Astrocyte of the cerebellum (primary cell): Measurements from ENCODE around the gene MRI1.

Source experiments
- DNase-seq: peaks from one replicate; pipeline ENCODE4 v3.0.0-alpha.2; 2011; ENCODE audit warnings: low read depth
- H3K4me3 ChIP-seq: 2 replicates; pipeline ENCODE4 v1.5.1; 2011; ENCODE audit warnings: mild to moderate bottlenecking, low read depth, low read length, moderate library complexity
- CTCF ChIP-seq: IDR thresholded peaks from 2 replicates; pipeline ENCODE4 v1.5.1; 2012; ENCODE audit warnings: low read length, low read depth, moderate library complexity, mild to moderate bottlenecking; ENCODE audit errors: missing control alignments
- in situ Hi-C: cut with HindIII; loops from 2 replicates; pipeline ENCODE4 v1.10.0; 2017; ENCODE audit warnings: low sequenced_read_pairs

The MRI1 gene

GRCh38 chr19:13807421-13808021, 43.2 kb downstream of the MRI1 start:
- no peak overlapping the region for H3K4me3 ChIP-seq
- TF ChIP-seq CTCF = no peak
- in situ Hi-C loops = no loop called here
- no peak for DNase-seq

GRCh38 chr19:13808856-13809255, 44.5 kb downstream of the MRI1 start:
- H3K4me3 ChIP-seq = no peak overlapping the region
- no peak for TF ChIP-seq CTCF
- no peak for DNase-seq
- in situ Hi-C loops = no loop called here

GRCh38 chr19:13812544-13812943, 48.2 kb downstream of the MRI1 start:
- no peak overlapping the region for H3K4me3 ChIP-seq
- DNase-seq = no peak
- in situ Hi-C loops = no loop called here
- TF ChIP-seq CTCF = no peak

- TF ChIP-seq CTCF = no peak
- in situ Hi-C loops = no loop called here
- DNase-seq = no peak
- no peak overlapping the region for H3K4me3 ChIP-seq
These were observed 48.8 kb downstream of the MRI1 start for GRCh38 chr19:13813147-13813546.

GRCh38 chr19:13814550-13814949, 50.2 kb downstream of the MRI1 start:
- DNase-seq = no peak
- H3K4me3 ChIP-seq = no peak overlapping the region
- in situ Hi-C loops = no loop called here
- TF ChIP-seq CTCF = no peak

GRCh38 chr19:13817018-13817614, 52.8 kb downstream of the MRI1 start:
- in situ Hi-C loops = no loop called here
- H3K4me3 ChIP-seq = no peak overlapping the region
- TF ChIP-seq CTCF = no peak
- no peak for DNase-seq
